K562 (cell line): ENCODE measurements around the gene MLXIPL. TPM values are rescaled to one million over a fixed set of nuclear protein-coding genes. Genes with fewer than 3 reads are reported as not detected.

ENCODE experiments used
- ARID4B ChIP-seq: sonication (generic); formaldehyde crosslinking; IDR thresholded peaks from 2 replicates; pipeline ENCODE4 v1.8.0; 2022; ENCODE audit warnings: mild to moderate bottlenecking, missing genetic modification reagents
- CREB1 ChIP-seq, 2 experiments: sonication (generic) in 1 of 2; formaldehyde crosslinking in 1 of 2; IDR thresholded peaks; 2 replicates each; pipeline versions ENCODE4 v1.6.1 to v1.8.0; 2012 to 2022; ENCODE audit warnings: inconsistent platforms in 1 of 2, mild to moderate bottlenecking in 1 of 2, missing genetic modification reagents in 1 of 2, moderate library complexity in 1 of 2
- DMBX1 ChIP-seq: fragments of 250-450 bp; sonication (Bioruptor Pico); IDR thresholded peaks from 2 replicates; pipeline ENCODE4 v1.8.0; 2022; ENCODE audit warnings: inconsistent platforms, mild to moderate bottlenecking, moderate library complexity, borderline replicate concordance
- MYBL2 ChIP-seq, 2 experiments: fragments of 450-650 bp in 1 of 2; sonication (generic) in 1 of 2; formaldehyde crosslinking in 1 of 2; IDR thresholded peaks; 2 replicates each; pipeline versions ENCODE4 v1.6.1 to v1.8.1; 2017 to 2022; ENCODE audit warnings: borderline replicate concordance in 1 of 2, inconsistent platforms in 1 of 2, low read depth in 1 of 2, mild to moderate bottlenecking in 1 of 2, missing genetic modification reagents in 1 of 2, moderate library complexity in 1 of 2
- NBN ChIP-seq: fragments of 450-650 bp; IDR thresholded peaks from 2 replicates; pipeline ENCODE4 v1.6.1; 2016; ENCODE audit warnings: low read depth, mild to moderate bottlenecking
- RAD21 ChIP-seq, 2 experiments: fragments of 250-450 bp in 1 of 2; fragments of 450-650 bp in 1 of 2; sonication (Bioruptor Pico) in 1 of 2; formaldehyde crosslinking in 1 of 2; IDR thresholded peaks in 1 of 2; conservative IDR thresholded peaks in 1 of 2; 2 replicates each; pipeline versions ENCODE4 v1.4.0 to v1.8.0; 2020 to 2022; ENCODE audit warnings: mild to moderate bottlenecking in 2 of 2, moderate library complexity in 1 of 2
- SETDB1 ChIP-seq: IDR thresholded peaks from one replicate; pipeline ENCODE4 v1.6.1; 2012; ENCODE audit warnings: low read length, control low read depth, inconsistent platforms
- SP1 ChIP-seq: sonication (generic); formaldehyde crosslinking; IDR thresholded peaks from 2 replicates; pipeline ENCODE4 v1.8.1; 2022; ENCODE audit warnings: mild to moderate bottlenecking, missing genetic modification reagents
- THAP7 ChIP-seq: fragments of 250-450 bp; sonication (Bioruptor Pico); IDR thresholded peaks from 2 replicates; pipeline ENCODE4 v1.5.0; 2021
- polyA plus RNA-seq, 8 experiments: library from polyadenylated mRNA; depleted of rRNA in 4 of 8; stranded (reverse) in 5 of 8; unstranded in 3 of 8; fragments of >200 nt; fragmentation: Nextera tagmentation in 2 of 8; fragmentation: Illumina TruSeq in 1 of 8; extraction: Ambion mirVana in 2 of 8; extraction: Trizol in 1 of 8; gene quantifications; 2 replicates each; pipeline versions ENCODE4 v1.2.1 to v1.2.3, GENCODE V29; 2011 to 2014; ENCODE audit warnings: inconsistent platforms in 1 of 8, missing spikeins in 1 of 8
- total RNA-seq, 7 experiments: library from RNA; depleted of rRNA in 6 of 7; stranded (reverse); fragments of >200 nt in 6 of 7; fragmentation: Illumina TruSeq in 2 of 7; extraction: Trizol in 2 of 7; gene quantifications; 2 replicates each; pipeline versions ENCODE4 v1.2.1 to v1.2.3, GENCODE V29; 2011 to 2021; ENCODE audit warnings: low replicate concordance in 1 of 7
- TF ChIP-seq, protein P1 (sequence below), 2 experiments: fragments of 450-650 bp; formaldehyde crosslinking in 1 of 2; IDR thresholded peaks; 2 replicates each; pipeline versions ENCODE4 v1.4.0 to v1.6.1; 2014 to 2020; ENCODE audit warnings: mild to moderate bottlenecking in 2 of 2, borderline replicate concordance in 1 of 2, low read depth in 1 of 2

Gene MLXIPL
- total and polyA plus RNA-seq, 9 of the 15 experiments (the other 6 are each of a cell fraction or from before 2014, with no cell fraction given) = 0.11 to 18.4 (median 1.4) TPM

DNA sequence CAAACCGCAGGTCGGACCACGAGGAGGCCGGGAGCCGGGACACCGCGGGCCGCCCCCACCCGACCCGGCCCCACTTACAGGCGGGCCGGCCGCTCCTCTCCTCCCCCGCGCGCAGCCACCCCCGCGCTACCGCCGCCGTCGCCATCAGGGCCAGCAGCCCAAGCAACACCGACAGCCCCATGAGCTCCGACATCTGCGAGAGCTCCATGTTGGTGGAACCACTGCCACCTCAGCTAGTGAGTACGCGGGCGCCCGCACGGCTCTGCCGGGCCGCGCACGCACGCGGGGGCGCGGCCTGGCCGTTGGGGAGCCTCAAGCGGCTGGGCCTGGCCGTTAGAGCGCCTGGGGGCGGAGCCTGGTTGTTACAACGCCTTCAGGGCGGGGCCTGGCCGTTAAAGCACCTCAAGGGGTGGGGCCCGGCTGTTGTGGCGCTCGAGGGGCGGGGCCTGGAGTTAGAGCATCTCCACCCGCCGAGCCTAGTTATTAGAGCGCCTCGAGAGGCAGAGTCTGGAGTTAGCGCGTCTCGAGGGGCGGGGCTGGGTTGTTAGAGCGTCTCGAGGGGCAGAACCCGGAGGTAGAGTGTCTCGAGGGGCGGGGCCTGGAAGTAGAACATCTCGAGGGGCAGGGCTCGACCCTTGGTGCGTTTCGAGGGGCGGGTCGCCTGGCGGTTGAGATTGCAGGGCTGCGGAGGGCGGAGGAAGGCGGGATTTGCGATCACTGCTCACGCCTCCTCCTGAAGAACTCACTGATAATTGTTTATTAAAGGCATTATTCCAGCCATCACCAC lies 45.8 kb downstream of the MLXIPL start, which contains the start of gene TBL2 (continued):
- TF ChIP-seq ARID4B (CRISPR knock-in tag) (no peak), DMBX1 (CRISPR knock-in tag) (peak; percentile 55; the same call in 1 of the 2 replicates), SETDB1 (peak; percentile 76), CREB1 (IDR thresholded peaks at IDR 0.05) (peak; percentile 31; the same call in 1 of the 2 replicates), CREB1 (CRISPR knock-in tag; IDR thresholded peaks at IDR 0.05) (peak; percentile 70; the same call in 1 of the 2 replicates), THAP7 (no peak), MYBL2 (IDR thresholded peaks at IDR 0.05; ENCODE audit: low read depth) (peak; percentile 58), MYBL2 (CRISPR knock-in tag; IDR thresholded peaks at IDR 0.05; ENCODE audit: borderline replicate concordance) (no peak), RAD21 (CRISPR knock-in tag; conservative IDR thresholded peaks at IDR 0.05 in 1 of 2, IDR thresholded peaks at IDR 0.05 in 1 of 2) (peak in 1 of 2 experiments; percentile 19; a peak in 1 of 4 replicates), NBN (no peak), SP1 (CRISPR knock-in tag) (peak; percentile 86)
- TF ChIP-seq, protein P1, sequence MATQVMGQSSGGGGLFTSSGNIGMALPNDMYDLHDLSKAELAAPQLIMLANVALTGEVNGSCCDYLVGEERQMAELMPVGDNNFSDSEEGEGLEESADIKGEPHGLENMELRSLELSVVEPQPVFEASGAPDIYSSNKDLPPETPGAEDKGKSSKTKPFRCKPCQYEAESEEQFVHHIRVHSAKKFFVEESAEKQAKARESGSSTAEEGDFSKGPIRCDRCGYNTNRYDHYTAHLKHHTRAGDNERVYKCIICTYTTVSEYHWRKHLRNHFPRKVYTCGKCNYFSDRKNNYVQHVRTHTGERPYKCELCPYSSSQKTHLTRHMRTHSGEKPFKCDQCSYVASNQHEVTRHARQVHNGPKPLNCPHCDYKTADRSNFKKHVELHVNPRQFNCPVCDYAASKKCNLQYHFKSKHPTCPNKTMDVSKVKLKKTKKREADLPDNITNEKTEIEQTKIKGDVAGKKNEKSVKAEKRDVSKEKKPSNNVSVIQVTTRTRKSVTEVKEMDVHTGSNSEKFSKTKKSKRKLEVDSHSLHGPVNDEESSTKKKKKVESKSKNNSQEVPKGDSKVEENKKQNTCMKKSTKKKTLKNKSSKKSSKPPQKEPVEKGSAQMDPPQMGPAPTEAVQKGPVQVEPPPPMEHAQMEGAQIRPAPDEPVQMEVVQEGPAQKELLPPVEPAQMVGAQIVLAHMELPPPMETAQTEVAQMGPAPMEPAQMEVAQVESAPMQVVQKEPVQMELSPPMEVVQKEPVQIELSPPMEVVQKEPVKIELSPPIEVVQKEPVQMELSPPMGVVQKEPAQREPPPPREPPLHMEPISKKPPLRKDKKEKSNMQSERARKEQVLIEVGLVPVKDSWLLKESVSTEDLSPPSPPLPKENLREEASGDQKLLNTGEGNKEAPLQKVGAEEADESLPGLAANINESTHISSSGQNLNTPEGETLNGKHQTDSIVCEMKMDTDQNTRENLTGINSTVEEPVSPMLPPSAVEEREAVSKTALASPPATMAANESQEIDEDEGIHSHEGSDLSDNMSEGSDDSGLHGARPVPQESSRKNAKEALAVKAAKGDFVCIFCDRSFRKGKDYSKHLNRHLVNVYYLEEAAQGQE (IDR thresholded peaks at IDR 0.05; ENCODE audit: borderline replicate concordance) = no peak
- TF ChIP-seq, protein P1 (CRISPR knock-in tag; IDR thresholded peaks at IDR 0.05; ENCODE audit: low read depth) = peak; percentile 82; the same call in 1 of the 2 replicates
